Erythroblast (primary cell): Measurements from ENCODE around the gene DNAI7.

Experiments
- GATA1 ChIP-seq: IDR thresholded peaks from 2 replicates; pipeline ENCODE4 v1.6.1; 2011; ENCODE audit warnings: low read depth, mild to moderate bottlenecking, control low read depth, low read length, moderate library complexity
- POLR2A ChIP-seq: IDR thresholded peaks from 2 replicates; pipeline ENCODE4 v1.6.1; 2011; ENCODE audit warnings: mild to moderate bottlenecking, low read length

- no peak for TF ChIP-seq POLR2A
- TF ChIP-seq GATA1: no peak
Observed at GRCh38 chr12:25089738-25090137, 105.2 kb downstream of the DNAI7 start.
